HG03039 (cell line): ENCODE measurements around the gene RPA3.
"Not testable (repeated sequence)": the region's sequence is repeated elsewhere in the genome, so short reads cannot be mapped to it uniquely, and the experiment has no call there.

ENCODE experiments used
- ATAC-seq: cut with Tn5 transposase; IDR thresholded peaks from one replicate; pipeline ENCODE4 v1.9.1; 2021; ENCODE audit warnings: mild to moderate bottlenecking, moderate library complexity; ENCODE audit not compliant: unreplicated experiment

RPA3 gene

GRCh38 chr7:7695111-7695817 lies 23.1 kb downstream of the RPA3 start:
- no peak for ATAC-seq

GRCh38 chr7:7694542-7694941 lies 23.9 kb downstream of the RPA3 start:
- ATAC-seq: no peak

DNA sequence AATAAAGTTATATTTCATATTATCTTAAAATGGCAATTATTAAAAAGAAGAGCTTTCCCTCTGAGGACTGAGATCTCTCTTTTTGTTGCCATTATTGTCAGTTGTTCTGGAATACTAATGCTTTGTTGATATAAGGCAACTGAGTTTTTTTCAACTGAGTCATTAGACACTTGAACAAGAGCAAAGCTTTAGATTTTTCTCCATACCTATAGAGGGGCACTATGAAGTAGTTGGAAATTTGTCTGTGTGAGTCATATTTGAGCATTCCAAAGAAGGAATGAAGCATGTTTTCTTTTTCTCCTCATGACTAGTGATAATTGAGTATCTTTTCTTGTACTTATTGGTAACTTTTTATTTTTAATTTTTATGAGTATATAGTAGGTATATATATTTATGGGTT lies 24.5 kb downstream of the RPA3 start:
- no peak for ATAC-seq

- ATAC-seq: no peak
Observed at GRCh38 chr7:7688956-7689355, 29.5 kb downstream of the RPA3 start.

DNA sequence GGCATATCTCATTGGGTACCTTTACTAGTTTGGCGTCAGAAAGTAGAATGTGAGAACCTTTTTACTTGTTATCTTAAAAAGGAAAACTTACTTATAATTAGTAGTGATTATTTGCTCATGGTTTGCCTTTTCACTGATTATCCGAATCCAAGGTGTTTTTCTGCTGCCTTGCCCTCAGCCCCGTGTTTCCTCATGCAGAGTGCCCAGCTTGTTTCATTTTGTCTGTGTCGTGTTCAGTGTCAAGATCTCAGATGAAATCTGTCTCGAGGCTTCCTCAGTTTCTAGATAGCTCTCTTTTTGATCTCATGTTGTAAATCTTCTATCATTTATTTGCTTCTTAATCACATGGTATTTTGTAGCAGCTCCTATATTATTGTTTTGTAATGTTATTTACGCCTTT lies 30.1 kb downstream of the RPA3 start:
- no peak for ATAC-seq

DNA sequence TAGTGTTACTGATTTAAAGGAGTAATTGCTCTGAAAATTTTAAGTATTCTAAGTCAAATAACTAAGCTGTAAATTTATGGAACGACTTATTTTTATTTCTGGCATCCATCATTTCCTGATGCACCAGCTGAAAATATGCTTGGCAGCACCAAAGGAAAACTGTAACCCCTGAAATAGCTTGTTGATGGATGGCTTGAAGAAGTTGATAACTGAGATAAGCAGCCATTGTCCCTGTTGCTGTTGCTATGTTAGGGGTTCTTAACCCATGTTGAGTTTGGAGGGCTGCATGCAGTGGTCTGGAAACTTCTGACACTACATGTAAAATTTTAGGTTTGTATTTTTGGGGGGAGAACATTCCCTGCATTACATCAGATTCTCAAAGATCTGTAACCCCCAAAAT lies 30.6 kb downstream of the RPA3 start:
- no peak for ATAC-seq

DNA sequence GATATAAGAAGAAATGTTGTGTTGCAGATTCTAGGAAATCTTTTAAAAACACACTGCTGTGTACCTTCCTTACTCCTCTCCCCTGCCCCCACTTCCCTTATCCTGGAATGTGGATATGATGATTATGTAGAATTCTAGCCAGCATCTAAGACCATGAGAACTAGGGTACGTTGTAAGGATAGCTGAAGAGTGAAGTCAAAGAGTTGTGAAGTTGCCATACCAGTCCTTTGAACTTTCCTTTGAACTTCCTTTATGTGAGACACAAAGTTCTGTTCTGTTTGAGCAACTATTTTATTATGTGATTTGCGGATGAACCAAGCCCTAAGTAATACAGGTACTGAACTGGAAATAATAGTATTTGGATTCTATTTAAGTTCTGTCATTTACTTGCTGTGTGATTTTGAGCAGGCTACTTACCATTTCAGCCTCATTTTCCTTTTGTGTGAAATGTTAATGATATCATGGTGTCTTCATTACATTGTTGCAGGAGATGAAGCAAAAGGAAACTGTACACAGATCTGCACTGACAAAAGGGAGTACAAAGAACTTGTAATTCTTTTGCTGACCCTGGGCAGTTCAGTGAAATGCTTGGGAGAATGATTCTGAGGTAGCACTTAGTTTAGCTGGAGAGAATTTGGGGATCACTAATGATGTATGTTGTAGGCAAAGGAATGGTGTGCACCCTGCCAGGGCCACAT lies 31.4 kb downstream of the RPA3 start:
- ATAC-seq: no peak

- no peak for ATAC-seq
Observed at GRCh38 chr7:7682861-7683260, 35.5 kb downstream of the RPA3 start.

GRCh38 chr7:7681936-7682329 lies 36.5 kb downstream of the RPA3 start:
- no peak for ATAC-seq

DNA sequence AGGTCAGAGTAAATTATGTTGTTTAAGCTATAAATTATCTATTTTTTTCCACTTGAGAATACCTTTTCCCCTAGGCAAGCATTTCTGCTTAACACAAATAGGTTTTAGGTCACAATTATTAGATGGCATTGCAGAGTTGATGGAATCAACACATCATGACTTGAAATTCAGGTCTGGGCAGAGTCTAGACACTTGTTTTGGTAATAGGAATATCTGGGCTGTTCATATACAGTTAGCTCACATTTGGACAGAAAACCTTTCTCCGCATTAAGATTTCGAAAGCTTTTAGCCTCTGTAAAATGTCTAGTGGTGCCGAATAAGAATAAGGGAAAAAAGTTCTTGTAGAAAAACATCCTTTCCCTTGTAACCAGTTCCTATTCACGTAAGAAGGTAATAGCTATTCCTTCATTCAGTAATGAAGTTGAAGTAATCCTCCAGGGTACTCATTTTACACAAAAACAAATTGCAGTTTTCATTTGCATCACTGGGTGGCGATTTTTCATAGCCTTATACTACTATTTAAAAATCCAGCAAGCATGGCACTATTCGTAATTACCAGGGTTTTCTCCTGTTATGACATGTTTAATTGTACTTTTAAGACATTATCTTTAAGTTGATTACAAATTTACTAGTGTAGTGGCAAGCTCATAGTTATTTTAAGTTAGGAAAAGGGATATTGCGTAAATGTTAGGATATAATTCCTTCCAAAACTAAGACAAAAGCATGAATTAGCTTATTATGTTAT lies 37.0 kb downstream of the RPA3 start:
- ATAC-seq: peak; percentile 71

- ATAC-seq: not testable (repeated sequence)
Observed at GRCh38 chr7:7679640-7680039, 38.8 kb downstream of the RPA3 start.

- no peak for ATAC-seq
Observed at GRCh38 chr7:7675686-7676085, 42.7 kb downstream of the RPA3 start.

- no peak for ATAC-seq
Observed at GRCh38 chr7:7673240-7673550, 45.2 kb downstream of the RPA3 start.

DNA sequence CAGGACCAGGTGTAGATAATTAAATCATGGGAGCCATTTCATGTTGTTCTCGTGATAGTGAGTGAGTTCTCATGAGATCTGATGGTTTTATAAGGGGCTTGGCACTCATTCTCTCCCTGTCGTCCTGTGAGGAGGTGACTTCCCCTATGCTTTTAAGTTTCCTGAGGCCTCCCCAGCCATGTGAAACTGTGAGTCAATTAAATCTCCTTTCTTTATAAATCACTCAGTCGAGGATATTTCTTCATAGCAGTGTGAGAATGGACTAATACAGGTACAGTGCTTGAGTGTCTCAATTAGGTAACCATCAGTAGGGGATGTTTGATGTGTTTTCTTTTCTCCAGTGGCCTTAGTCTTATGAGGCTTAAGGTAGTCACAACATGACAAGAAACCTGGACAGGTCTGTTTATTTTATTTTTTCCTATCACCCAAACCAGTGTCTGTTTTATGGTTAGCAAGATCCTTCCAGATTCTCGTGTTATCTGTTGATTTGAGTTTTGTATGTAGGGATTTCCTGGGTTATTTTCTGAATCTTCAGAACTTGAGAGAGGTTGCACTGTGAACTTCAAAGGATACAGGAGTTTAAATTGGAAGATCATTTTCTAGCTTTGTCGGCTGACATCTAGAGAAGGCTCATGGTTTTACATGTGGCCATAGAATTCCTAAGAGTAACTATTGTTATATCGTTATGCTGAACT lies 45.7 kb downstream of the RPA3 start:
- no peak for ATAC-seq

DNA sequence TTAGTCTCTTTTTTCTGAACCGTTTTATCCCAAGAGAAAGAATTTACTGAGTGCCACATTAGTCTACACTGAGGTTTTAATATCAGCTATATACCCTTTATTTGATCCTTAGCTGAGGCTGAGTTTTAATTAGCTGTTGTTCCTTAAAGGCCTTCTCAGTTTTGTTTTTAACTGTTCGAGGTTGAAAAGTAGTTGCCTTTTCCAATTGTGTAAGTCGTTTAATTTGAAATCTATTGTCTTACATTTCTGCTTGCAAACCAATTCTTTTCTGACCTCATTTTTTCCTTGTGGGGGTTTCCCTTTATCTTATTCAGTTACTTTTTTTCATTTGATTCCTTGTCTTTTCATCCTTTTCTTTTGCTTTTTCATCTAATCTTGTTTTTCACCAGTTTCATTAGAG lies 47.0 kb downstream of the RPA3 start:
- no peak for ATAC-seq

DNA sequence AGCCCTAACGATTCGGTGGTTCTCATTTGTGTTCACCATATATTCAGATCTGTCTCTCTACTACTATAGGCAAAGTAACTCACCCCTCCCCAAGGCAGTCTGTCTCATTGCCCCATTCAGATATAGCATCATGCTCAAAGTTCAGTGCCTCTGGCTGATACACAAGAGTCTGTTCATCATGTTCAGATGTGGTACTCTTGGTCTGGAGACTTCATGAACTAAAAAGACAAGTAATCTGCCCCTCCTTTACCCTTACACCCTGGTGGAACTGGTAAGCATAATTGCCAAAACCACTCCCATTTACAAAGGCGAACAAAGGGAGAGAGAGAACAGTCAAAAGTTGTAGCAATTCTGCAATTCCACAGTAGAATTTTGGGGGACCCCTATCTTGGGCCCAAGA lies 47.9 kb downstream of the RPA3 start:
- ATAC-seq: no peak

- no peak for ATAC-seq
Observed at GRCh38 chr7:7668706-7669105, 49.7 kb downstream of the RPA3 start.

DNA sequence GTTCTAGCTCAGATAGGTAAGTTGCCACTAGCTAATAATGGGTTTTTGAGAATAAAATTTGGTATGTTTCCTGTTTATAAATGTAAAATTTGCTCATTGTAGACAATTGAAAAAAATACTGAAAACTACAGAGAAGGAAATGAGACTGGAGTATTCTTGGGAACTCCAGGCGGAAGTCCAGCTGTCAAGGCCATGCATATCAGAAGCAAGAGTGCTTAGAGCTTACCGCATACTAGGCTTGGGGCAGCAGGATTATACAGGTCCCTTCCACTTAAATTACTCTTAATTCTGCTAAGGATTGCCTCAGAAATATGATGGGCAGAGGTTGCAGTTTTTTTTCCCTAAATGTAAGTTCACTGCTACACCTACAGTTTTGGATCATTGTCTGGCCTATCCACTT lies 51.2 kb downstream of the RPA3 start:
- ATAC-seq: no peak

DNA sequence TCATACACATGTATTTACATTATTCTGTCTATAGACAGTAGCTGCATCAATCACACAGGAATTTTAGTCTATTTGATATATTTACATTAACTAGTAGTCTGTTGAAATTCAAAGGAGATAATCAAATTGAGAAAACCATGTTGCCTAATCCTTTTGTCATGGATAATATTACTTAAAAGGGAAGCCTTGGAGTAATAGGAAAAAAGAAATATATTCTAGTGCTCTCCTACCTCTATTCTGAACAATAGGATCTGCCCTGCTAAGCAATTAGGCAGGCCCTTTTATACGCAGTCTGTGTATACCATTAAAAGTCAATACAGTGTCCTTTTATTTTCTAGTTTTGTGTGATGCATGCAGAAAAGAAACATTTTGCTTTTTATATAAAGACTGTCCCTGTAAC lies 53.4 kb downstream of the RPA3 start:
- ATAC-seq: no peak

DNA sequence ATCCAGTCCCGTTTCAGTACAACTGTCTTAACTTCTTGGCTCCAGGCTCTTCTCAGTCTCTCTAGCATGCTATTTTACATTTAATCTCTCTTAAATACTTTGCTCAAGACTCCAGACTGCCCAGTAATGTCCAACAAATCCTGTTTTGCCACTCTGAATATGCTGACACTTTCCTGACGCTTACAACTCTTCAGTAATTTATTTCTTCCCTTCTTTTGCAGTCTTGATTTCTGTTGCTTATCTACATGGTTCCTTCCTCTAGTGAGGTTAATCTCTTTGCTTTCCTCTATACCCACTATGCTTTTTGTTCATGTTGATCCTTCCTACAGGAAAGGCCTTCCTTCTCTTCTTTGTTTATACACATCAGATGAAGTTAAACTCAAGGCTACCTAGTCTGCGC lies 54.1 kb downstream of the RPA3 start:
- no peak for ATAC-seq

DNA sequence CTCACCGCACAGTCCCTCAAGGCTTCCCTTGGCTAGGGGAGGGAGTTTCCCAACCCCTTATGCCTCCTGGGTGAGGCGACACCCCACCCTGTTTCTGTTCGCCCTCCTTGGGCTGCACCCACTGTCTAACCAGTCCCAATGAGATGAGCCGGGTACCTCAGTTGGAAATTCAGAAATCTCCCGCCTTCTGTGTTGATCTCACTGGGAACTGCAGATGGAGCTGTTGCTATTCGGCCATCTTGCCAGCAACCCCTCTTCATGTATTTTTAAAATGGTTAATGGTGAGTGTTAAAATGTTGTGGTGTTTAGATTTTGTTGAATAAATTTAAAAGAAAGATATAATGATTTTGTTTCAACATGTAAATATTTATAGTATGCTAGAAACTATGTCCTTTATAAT lies 55.9 kb downstream of the RPA3 start:
- no peak for ATAC-seq

- not testable (repeated sequence) for ATAC-seq
Observed at GRCh38 chr7:7656459-7656858, 61.9 kb downstream of the RPA3 start.
